Urothelium cell line (cell line): ENCODE measurements around the gene DPM1.

Experiments
- DNase-seq: peaks from one replicate; pipeline ENCODE4 v3.0.0; 2011; ENCODE audit warnings: low spot score, mixed read lengths
- FAIRE-seq: peaks from 2 replicates; lab custom pipeline; 2011; peaks lifted over from hg19 to GRCh38; lab: Jason Lieb, UNC

The DPM1 gene

GRCh38 chr20:50904067-50904570 is 54.2 kb downstream of the DPM1 start:
- DNase-seq, result no peak

GRCh38 chr20:50903353-50904051 is 54.8 kb downstream of the DPM1 start:
- no peak for DNase-seq
- no peak for FAIRE-seq

More at GRCh38 chr20:50904067-50904570, 54.2 kb downstream of the DPM1 start:
- no peak for FAIRE-seq

DNA sequence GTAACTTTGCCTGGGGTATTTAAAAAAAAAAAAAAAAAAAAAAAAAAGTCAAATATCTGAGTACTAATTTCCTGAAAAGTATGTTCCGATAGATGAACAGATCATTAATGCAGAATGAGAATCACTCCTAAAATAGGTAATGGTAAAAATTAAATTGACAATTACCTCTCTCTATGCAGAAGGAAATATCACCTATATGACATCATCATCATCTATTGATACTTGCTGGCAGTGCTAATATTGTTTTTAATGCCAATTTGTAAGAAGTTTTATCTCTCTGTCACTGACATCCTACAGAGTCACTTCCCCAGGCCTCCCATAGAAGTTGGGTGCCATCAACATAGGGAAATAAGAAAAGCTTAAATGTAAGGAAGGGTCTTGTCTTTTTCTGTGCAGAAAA is 57.0 kb downstream of the DPM1 start:
- no peak for FAIRE-seq
- no peak for DNase-seq

- no peak for FAIRE-seq
Measured at GRCh38 chr20:50900261-50900660, 58.1 kb downstream of the DPM1 start.

DNA sequence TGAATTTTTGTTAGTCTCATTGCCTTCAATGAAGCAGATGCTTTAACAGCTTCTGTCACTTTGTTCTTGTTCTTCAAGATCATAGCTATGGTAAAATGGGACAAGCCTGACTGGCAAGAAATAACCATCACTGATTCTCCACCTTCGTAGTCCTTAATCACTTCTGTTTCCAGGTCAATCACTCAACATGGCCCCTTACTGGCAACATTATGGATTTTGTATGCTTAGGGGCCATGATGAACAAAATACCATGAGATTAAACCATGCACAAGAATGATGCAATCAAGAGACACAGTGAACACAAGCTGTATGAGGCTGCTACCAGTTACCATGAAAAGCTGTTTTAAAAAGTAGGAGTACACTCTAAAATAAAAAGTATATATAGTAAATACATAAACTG is 59.9 kb downstream of the DPM1 start:
- DNase-seq (no peak), FAIRE-seq (no peak)

More at GRCh38 chr20:50900261-50900660, 58.1 kb downstream of the DPM1 start:
- DNase-seq, result no peak

DNA sequence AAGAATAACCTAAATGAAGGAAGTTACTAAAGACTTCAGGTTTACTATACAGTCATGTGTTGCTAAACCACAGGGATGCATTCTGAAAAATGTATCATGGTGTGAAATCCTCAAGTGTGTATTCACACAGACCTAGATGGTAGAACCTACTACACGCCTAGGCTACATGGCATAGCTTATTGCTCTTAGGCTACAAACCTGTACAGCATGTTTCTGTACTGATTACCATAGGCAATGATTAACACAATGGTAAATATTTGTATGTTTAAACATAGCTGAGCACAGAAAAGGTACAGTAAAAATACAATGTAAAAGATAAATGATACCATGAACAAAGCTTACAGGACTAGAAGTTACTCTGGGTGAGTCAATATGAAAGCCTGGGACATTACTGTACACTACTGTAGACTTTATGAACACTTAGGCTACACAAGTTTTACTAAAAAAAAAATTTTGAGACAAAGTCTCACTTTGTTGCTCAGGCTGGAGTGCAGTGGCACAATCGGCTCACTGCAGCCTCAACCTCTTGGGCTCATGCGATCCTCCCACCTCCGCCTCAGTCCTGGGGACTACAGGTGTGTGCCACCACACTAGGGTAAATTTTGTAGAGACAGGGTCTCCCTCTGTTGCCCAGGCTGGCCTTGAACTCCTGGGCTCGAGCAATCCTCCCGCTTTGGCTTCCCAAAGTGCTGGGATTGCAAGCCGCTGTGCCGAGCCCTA is 63.1 kb downstream of the DPM1 start:
- FAIRE-seq (no peak), DNase-seq (no peak)

- FAIRE-seq, result no peak
- no peak for DNase-seq
Measured at GRCh38 chr20:50893620-50894019, 64.7 kb downstream of the DPM1 start.

GRCh38 chr20:50892394-50892793 is 65.9 kb downstream of the DPM1 start:
- no peak for FAIRE-seq
- DNase-seq, result no peak

DNA sequence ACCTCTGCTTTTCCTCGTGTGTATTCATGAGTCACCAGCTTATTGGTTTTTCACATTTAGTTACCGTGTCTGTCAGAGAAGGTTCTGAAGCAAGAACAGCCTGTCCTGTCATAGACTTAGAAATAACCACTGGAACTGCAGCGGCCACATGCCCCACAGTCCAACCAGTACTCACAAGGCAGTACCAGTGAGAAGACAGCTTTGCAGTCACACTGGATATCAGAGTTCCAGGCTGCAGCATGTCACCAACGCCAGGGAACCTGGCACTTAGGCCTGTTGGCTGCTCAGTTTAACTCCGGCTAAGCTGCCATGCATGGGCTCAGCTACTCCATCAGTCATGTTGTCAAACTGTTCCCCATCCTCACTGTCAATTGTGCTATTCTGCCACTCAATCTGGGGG is 67.2 kb downstream of the DPM1 start:
- FAIRE-seq (no peak), DNase-seq (no peak)

DNA sequence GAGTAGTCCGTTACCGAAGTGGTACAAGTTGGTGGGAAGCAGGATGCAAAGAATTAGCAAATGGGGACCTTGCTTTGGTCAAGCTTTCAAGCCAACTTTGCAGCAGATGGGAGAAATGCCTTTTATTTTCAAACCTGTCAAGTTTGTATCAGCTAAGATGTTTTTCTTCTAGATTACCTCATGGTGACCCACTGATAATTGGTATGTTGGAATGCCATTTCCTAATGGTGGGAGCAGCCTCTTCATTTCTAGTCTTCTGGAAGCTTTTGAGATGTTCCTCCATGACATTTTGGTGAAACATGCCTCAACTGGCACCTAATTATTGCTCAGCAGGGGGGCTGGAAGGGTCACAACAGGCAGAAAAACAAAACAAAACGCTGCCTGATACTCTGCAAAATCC is 70.8 kb downstream of the DPM1 start:
- FAIRE-seq (no peak), DNase-seq (no peak)

DNA sequence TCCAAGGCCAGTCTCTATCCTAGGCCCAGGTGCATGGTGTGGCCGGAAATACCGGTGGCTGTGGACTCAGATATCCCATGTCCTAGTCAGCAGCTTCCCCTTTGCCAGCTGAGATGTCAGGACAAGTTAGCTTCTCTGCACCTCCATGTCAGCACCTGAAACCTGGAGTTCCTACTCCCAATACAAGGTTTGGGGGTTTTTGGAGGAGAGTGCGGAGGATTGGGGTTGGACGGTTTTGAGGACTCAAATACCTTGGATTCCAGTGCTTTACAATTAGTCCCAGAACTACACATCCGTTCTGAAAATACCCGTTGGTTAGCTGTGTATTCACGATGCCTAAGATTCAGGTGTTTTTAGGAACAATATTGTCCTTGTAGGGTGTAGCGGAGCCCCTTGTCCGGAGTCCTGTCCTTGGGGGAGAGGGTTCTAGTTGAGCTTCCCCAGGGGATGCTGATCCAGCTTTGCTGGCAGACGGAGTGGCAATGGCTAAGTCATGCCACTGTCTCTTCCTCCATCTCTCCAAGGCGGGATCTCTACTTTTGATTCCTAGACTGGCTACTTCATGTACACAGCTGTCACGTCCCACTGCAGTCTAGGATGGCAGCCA is 72.0 kb downstream of the DPM1 start:
- DNase-seq (no peak), FAIRE-seq (no peak)

GRCh38 chr20:50885781-50886180 is 72.6 kb downstream of the DPM1 start:
- DNase-seq (no peak), FAIRE-seq (no peak)

DNA sequence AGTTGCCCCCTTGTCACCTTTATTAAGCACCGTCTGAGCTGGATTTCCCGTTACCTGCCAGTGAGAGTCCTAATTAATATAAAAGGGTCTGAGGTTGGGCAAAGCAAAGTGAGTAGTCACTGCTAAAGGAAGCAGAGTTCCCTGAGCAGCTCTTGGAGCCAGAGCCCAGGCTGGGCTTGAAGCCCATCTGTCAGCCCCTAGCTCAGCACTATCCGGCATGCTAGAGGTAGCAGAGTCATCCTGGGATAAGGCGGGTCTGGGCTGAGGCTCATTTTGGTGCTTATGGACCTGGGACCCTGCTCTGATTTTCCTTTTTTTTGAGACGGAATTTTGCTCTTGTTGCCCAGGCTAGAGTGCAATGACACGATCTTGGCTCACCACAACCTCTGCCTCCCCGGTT is 73.3 kb downstream of the DPM1 start:
- no peak for FAIRE-seq
- DNase-seq, result no peak
